Pancreas (tissue), 10 donors: ENCODE data around the gene KCNC1. TPM values are rescaled to one million over a fixed set of nuclear protein-coding genes. Genes with fewer than 3 reads are reported as not detected.

Experiments used
- ATAC-seq, 4 donors: fragments of 200-7000 bp; cut with Tn5 transposase; one replicate each; pipeline versions ENCODE4 v1.8.0 to v1.9.1; 2020; ENCODE audit warnings: mild to moderate bottlenecking in 4 of 4, moderate library complexity in 4 of 4
- DNase-seq, 6 donors: peaks; one replicate each; pipeline ENCODE4 v3.0.0-alpha.2; 2020
- FAIRE-seq: peaks from 2 replicates; lab custom pipeline; 2012; peaks lifted over from hg19 to GRCh38; lab: Jason Lieb, UNC
- H3K27ac ChIP-seq, 4 donors: fragments of 200-600 bp; sonication (generic); 1 replicate in 3 of 4; 2 replicates in 1 of 4; pipeline versions ENCODE4 v1.5.0 to v1.8.0; 2020
- H3K27me3 ChIP-seq, 4 donors: fragments of 200-600 bp; one replicate each; pipeline ENCODE4 v1.8.0; 2021
- H3K36me3 ChIP-seq, 3 donors: fragments of 200-600 bp; sonication (generic) in 1 of 3; one replicate each; pipeline versions ENCODE4 v1.5.0 to v1.8.0; 2020 to 2021
- H3K4me1 ChIP-seq, 3 donors: fragments of 200-600 bp; one replicate each; pipeline ENCODE4 v1.8.0; 2021
- H3K4me3 ChIP-seq, 4 donors: fragments of 200-600 bp; sonication (generic) in 2 of 4; one replicate each; pipeline versions ENCODE4 v1.5.0 to v1.8.0; 2020 to 2021
- H3K9me3 ChIP-seq, 4 donors: fragments of 200-600 bp; one replicate each; pipeline ENCODE4 v1.8.0; 2021
- CTCF ChIP-seq, 4 donors: fragments of 200-600 bp; sonication (generic) in 3 of 4; IDR thresholded peaks; one replicate each; pipeline versions ENCODE4 v1.5.0 to v1.8.0; 2021; ENCODE audit warnings: antibody characterized with exemption in 4 of 4
- WGBS, 2 donors: extraction: QIAGEN DNeasy Blood & Tissue Kit; methylation state at CpG; one replicate each; pipeline ENCODE4 v1.1.7; 2013; 5-methylcytosine and 5-hydroxymethylcytosine counted together
- intact Hi-C, 3 donors: fragments of 100-400 bp; cut with DNase I; formaldehyde crosslinking; loops; one replicate each; pipeline versions ENCODE4 v1.11.1 to v1.14.2; 2022
- polyA plus RNA-seq, 2 donors: library from polyadenylated mRNA; stranded (reverse); fragments of 200-250 nt; gene quantifications; one replicate each; pipeline ENCODE4 v1.2.3, GENCODE V29; 2013
- total RNA-seq, 6 donors: library from RNA; stranded (reverse); fragmentation: NEBNext Ultra II Directional in 4 of 6; extraction: Animal tissue kit (Norgen Biotek cat#: 25700) in 4 of 6; gene quantifications; one replicate each; pipeline versions ENCODE4 v1.2.1 to v1.2.4, GENCODE V29; 2021 to 2023
- donor health status: healthy with polysubstance abuse.
- donor health status: DM: no; HTN: no; CAD: no; lungs with moderate emphysema.
- donor health status: DM: no; HTN: no; CAD: no.
- donor health status: control.
- donor health status: control.
- donor health status: Bipolar disorder and iron deficiency.
- donor health status: DM: yes; HTN: yes; CAD: no.
- donor health status: DM: no; HTN: no; CAD: no.
- donor health status: DM: no; HTN: no; CAD: no.
- donor health status: DM: yes; HTN: yes; CAD: no.

The KCNC1 gene
- under 1 TPM; 0.05 to 0.61 (median 0.18) TPM for total RNA-seq
- polyA plus RNA-seq, result under 1 TPM; 0.49 to 0.82 TPM

- FAIRE-seq, result no peak
- peak in 5 of 6 donors; percentile 32 to 76 (median 53) for DNase-seq
- peak; percentile 34 to 65 (median 37) for ATAC-seq
- no peak for TF ChIP-seq CTCF (IDR thresholded peaks at IDR 0.05)
- Histone ChIP-seq H3K9me3 (no peaks in the 10 kb centered on the region), H3K36me3 (no peaks in the 10 kb centered on the region), H3K27me3 (peaks cover 0 to 9% (median 6%) of the 10 kb centered on the region in 4 donors), H3K4me3 (peak within 1 kb of the TSS; percentile 7 to 50 (median 24)), H3K27ac (no peak within 1 kb of the TSS), H3K4me1 (peaks cover 0 to 7% (median 0%) of the 10 kb centered on the region in 3 donors)
- 1 to 2% methylated on average over 27 to 66 of the region's 66 CpGs for WGBS, 2 donors
- intact Hi-C loops, result no loop called here
These were observed at the start of gene KCNC1 for GRCh38 chr11:17734418-17734911. Gene KCNC1 (plus strand): TSS chr11:17734781. CDS start chr11:17736003, 1,222 bp downstream.

GRCh38 chr11:17686231-17686980 is 48.2 kb upstream of the KCNC1 start:
- Histone ChIP-seq H3K27me3 (no peaks in the 10 kb centered on the region), H3K9me3 (no peaks in the 10 kb centered on the region), H3K4me3 (no peak overlapping the region), H3K27ac (no peak overlapping the region), H3K4me1 (no peaks in the 10 kb centered on the region), H3K36me3 (no peaks in the 10 kb centered on the region)
- intact Hi-C loops, result no loop called here
- TF ChIP-seq CTCF (IDR thresholded peaks at IDR 0.05), result no peak
- 40 to 50% methylated on average over 8 of the region's 8 CpGs for WGBS, 2 donors
- FAIRE-seq (no peak), DNase-seq (no peak), ATAC-seq (no peak)

DNA sequence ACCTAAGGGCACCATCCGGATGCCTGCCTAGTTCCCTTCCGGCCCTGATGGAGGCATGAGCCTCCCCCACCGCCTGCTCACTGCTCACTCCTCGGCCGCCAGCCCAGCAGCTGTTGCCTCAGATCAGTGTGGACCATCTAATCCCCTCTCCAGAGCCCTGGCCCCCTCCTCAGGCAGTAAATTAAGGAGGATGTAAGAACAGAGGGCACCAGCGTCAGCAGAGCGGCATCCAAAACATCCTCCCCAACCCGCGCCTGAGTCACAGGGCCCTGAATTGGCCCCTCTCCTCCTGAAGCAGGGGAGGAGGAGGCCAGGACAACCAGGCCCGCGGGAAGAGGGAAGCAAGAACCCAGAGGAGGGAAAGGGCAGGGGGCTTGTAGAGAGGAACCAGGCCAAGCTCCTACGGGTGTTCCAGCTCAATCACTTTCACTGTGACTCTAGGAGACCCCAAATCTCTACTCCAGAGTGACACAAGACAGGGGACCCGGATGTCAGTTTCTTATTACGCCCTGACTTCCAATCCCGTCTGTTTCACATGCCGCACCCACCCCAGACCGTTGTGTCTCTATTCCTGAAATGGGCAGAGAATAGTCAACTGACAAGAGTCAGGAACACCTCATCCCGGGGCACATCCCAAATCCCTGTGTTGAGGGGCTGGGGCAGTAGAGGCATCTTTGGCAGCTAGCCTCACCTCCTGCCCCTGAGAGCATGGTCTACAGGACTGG is 46.5 kb upstream of the KCNC1 start:
- no peak for TF ChIP-seq CTCF (IDR thresholded peaks at IDR 0.05)
- Histone ChIP-seq H3K4me3 (no peak overlapping the region), H3K36me3 (no peaks in the 10 kb centered on the region), H3K4me1 (no peaks in the 10 kb centered on the region), H3K27me3 (no peaks in the 10 kb centered on the region), H3K9me3 (no peaks in the 10 kb centered on the region), H3K27ac (no peak overlapping the region)
- intact Hi-C loops, result no loop called here
- 76 to 87% methylated on average over 18 of the region's 18 CpGs for WGBS, 2 donors
- no peak for ATAC-seq
- no peak for FAIRE-seq
- no peak for DNase-seq

GRCh38 chr11:17691550-17691949 is 43.0 kb upstream of the KCNC1 start:
- intact Hi-C loops, result no loop called here
- DNase-seq (no peak), FAIRE-seq (no peak), ATAC-seq (no peak)
- H3K9me3 ChIP-seq, result no peaks in the 10 kb centered on the region
- H3K27ac ChIP-seq, result no peak overlapping the region
- no peaks in the 10 kb centered on the region for H3K36me3 ChIP-seq
- no peak overlapping the region for H3K4me3 ChIP-seq
- no peak for TF ChIP-seq CTCF (IDR thresholded peaks at IDR 0.05)
- H3K4me1 ChIP-seq, result no peaks in the 10 kb centered on the region
- no peaks in the 10 kb centered on the region for H3K27me3 ChIP-seq
- 26 to 51% methylated on average over 2 of the region's 2 CpGs for WGBS, 2 donors
